Endothelial cell of umbilical vein (primary cell): Measurements from ENCODE around the gene NQO1.

Experiments used
- EZH2 ChIP-seq: IDR thresholded peaks from 2 replicates; pipeline ENCODE4 v1.6.1; 2012; ENCODE audit warnings: borderline replicate concordance, low read depth, mild to moderate bottlenecking, moderate library complexity, low read length, inconsistent platforms; ENCODE audit not compliant: severe bottlenecking
- FOS ChIP-seq: IDR thresholded peaks from 2 replicates; pipeline ENCODE4 v1.6.1; 2011; ENCODE audit warnings: mild to moderate bottlenecking, low read length, moderate library complexity, borderline replicate concordance; ENCODE audit not compliant: insufficient read depth
- JUN ChIP-seq: IDR thresholded peaks from 2 replicates; pipeline ENCODE4 v1.6.1; 2011; ENCODE audit warnings: borderline replicate concordance, low read depth; ENCODE audit not compliant: insufficient read length, insufficient read depth
- MYC ChIP-seq: IDR thresholded peaks from one replicate; pipeline ENCODE4 v1.6.1; 2011; ENCODE audit warnings: mild to moderate bottlenecking, low read depth, low read length
- POLR2A ChIP-seq: IDR thresholded peaks from 2 replicates; pipeline ENCODE4 v1.6.1; 2012; ENCODE audit warnings: low read depth, mild to moderate bottlenecking, control low read depth, low read length
- POLR2AphosphoS5 ChIP-seq: IDR thresholded peaks from 2 replicates; pipeline ENCODE4 v1.6.1; 2012; ENCODE audit warnings: low read depth, mild to moderate bottlenecking, control low read depth, low read length, moderate library complexity; ENCODE audit not compliant: insufficient read depth
- TF ChIP-seq, protein P1 (sequence below), 2 donors: IDR thresholded peaks; 1 replicate in 1 of 2; 2 replicates in 1 of 2; pipeline ENCODE4 v1.5.1; 2011; ENCODE audit warnings: low read length in 2 of 2, mild to moderate bottlenecking in 2 of 2, moderate library complexity in 2 of 2, control low read depth in 1 of 2, inconsistent platforms in 1 of 2, low read depth in 1 of 2; ENCODE audit not compliant: insufficient read depth in 1 of 2; ENCODE audit errors: extremely low read depth in 1 of 2
- TF ChIP-seq, protein P2 (sequence below): IDR thresholded peaks from 2 replicates; pipeline ENCODE4 v1.6.1; 2011; ENCODE audit not compliant: insufficient read depth, insufficient read length

DNA sequence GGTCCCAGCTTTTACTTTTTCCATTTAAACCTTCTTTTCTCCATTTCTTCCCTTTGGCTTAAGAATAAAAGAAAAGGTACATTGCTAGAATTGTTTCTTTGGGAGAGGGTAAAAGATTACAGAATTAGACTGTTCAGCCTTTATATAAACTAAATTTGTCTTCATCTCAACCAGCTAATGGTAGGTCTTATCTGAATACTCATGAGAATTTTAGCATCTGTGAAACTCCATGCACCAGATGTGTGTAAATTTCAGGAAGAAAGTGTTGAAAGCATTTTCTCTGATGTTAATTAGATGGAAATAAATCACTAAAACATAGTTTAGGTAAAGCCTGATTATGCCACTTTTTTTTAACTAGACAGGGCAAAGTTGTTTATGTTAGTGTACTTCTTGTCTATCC lies 24.9 kb downstream of the NQO1 start:
- TF ChIP-seq, protein P1, sequence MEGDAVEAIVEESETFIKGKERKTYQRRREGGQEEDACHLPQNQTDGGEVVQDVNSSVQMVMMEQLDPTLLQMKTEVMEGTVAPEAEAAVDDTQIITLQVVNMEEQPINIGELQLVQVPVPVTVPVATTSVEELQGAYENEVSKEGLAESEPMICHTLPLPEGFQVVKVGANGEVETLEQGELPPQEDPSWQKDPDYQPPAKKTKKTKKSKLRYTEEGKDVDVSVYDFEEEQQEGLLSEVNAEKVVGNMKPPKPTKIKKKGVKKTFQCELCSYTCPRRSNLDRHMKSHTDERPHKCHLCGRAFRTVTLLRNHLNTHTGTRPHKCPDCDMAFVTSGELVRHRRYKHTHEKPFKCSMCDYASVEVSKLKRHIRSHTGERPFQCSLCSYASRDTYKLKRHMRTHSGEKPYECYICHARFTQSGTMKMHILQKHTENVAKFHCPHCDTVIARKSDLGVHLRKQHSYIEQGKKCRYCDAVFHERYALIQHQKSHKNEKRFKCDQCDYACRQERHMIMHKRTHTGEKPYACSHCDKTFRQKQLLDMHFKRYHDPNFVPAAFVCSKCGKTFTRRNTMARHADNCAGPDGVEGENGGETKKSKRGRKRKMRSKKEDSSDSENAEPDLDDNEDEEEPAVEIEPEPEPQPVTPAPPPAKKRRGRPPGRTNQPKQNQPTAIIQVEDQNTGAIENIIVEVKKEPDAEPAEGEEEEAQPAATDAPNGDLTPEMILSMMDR (IDR thresholded peaks at IDR 0.05; ENCODE audit: extremely low read depth in 1 of 2, insufficient read depth in 1 of 2, low read depth in 1 of 2, low read length in 2 of 2) = no peak
- no peak for TF ChIP-seq MYC
- TF ChIP-seq POLR2A = no peak
- no peak for TF ChIP-seq FOS
- no peak for TF ChIP-seq POLR2AphosphoS5
- TF ChIP-seq EZH2 = no peak
- TF ChIP-seq, protein P2, sequence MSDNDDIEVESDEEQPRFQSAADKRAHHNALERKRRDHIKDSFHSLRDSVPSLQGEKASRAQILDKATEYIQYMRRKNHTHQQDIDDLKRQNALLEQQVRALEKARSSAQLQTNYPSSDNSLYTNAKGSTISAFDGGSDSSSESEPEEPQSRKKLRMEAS = no peak
- no peak for TF ChIP-seq JUN
